Adipocyte (in vitro differentiated cells): Measurements from ENCODE around the gene DOCK1.

Source experiments
- DNase-seq: peaks from one replicate; pipeline ENCODE4 v3.0.0-alpha.2; 2015; ENCODE audit warnings: low read depth
- H3K27me3 ChIP-seq: replicated peaks from 2 replicates; pipeline ENCODE4 v1.7.0; 2013; ENCODE audit warnings: mild to moderate bottlenecking, low read length, moderate library complexity; ENCODE audit not compliant: control insufficient read depth, insufficient read depth
- H3K36me3 ChIP-seq: 2 replicates; pipeline ENCODE4 v1.7.0; 2013; ENCODE audit warnings: low read length, mild to moderate bottlenecking, moderate library complexity; ENCODE audit not compliant: control insufficient read depth, insufficient read depth, severe bottlenecking
- H3K4me1 ChIP-seq: 2 replicates; pipeline ENCODE4 v1.7.0; 2013; ENCODE audit warnings: mild to moderate bottlenecking, low read length, moderate library complexity; ENCODE audit not compliant: control insufficient read depth, insufficient read depth
- H3K4me3 ChIP-seq: 2 replicates; pipeline ENCODE4 v1.7.0; 2013; ENCODE audit warnings: mild to moderate bottlenecking, low read length, moderate library complexity
- H3K9ac ChIP-seq: 2 replicates; pipeline ENCODE4 v1.7.0; 2013; ENCODE audit warnings: mild to moderate bottlenecking, low read length, moderate library complexity
- H3K9me3 ChIP-seq: 2 replicates; pipeline ENCODE4 v1.7.0; 2013; ENCODE audit warnings: mild to moderate bottlenecking, low read length, moderate library complexity; ENCODE audit not compliant: control insufficient read depth

Gene DOCK1

DNA sequence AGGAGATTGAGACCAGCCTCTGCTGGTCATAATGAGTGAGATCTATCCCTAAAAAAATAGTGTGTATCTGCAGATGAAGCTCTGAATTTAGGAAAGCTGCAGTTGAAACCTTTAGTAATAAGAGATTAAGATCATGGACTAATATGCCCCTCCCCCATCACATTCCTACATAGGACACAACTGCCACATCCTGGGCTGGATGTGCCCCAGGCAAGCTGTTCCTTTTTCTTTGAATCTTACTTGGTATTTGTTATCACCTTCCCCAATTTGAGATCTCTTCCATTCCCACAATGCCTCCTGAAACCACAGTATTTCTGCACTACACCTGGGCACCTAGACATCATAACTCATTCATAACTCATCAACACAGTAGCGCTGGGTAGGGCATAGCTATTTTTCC, 74.1 kb downstream of the DOCK1 start:
- H3K27me3 ChIP-seq = no peaks in the 10 kb centered on the region
- no peak overlapping the region for H3K4me3 ChIP-seq
- no peaks in the 10 kb centered on the region for H3K4me1 ChIP-seq
- H3K9ac ChIP-seq = no peak overlapping the region
- no peak for DNase-seq
- no peaks in the 10 kb centered on the region for H3K9me3 ChIP-seq
- H3K36me3 ChIP-seq = peaks cover 50% of the 10 kb centered on the region

DNA sequence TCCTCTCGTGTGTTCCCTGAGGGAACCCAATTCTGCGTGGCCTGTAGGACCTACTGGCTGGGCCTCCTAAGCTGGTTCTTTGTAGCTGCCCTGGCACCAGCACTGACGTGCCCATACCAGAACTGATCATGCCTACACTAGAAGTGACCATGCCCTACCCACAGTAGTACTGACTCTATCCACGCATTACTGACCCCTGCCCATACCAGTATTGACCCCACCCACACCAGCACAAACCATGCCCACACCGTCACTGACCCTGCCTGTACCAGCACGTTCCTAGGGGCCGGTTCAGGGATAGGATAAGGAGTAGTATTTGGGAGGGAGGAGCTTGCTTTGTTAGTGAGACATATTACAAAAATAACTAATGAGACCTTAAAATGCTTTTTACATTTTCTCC, 88.0 kb downstream of the DOCK1 start:
- peaks cover 67% of the 10 kb centered on the region for H3K36me3 ChIP-seq
- no peak overlapping the region for H3K4me3 ChIP-seq
- no peaks in the 10 kb centered on the region for H3K9me3 ChIP-seq

DNA sequence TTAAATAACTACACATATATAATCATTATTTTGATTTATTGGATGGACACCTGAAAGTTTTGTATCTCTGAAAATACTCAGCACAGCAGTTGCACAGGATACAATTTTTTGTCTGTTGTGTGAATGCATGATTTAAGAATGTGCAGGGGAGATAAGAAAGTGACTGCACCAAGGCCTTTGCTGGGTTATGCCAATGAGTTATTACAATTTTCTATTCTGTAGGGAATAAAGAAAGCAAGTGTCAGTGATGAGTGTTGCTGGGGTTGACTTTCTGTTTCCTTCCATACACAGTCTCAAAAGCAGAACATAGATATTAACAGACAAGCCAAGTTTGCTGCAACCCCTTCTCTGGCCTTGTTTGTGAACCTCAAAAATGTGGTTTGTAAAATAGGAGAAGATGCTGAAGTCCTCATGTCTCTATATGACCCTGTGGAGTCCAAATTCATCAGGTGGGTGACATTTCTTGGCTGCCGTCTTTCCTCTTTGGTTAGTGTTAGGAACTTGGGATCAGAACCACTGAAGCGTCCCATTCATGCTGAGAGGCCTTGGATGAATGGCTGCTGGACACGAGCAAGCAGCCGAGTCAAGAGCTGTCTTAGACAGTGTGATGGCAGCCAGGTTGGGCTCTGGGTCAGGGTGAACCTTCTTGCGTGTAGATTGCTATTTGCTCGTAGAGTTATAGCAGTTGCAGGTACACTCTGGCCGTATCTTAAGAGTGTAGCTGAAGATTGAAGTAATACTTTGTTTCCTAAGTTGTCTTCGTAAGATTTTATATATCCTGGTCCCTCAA, 92.8 kb downstream of the DOCK1 start:
- DNase-seq = no peak

More for the DNA sequence above, 88.0 kb downstream of the DOCK1 start:
- no peak overlapping the region for H3K9ac ChIP-seq
- no peak for DNase-seq
- H3K4me1 ChIP-seq = no peaks in the 10 kb centered on the region
- H3K27me3 ChIP-seq = no peaks in the 10 kb centered on the region

DNA sequence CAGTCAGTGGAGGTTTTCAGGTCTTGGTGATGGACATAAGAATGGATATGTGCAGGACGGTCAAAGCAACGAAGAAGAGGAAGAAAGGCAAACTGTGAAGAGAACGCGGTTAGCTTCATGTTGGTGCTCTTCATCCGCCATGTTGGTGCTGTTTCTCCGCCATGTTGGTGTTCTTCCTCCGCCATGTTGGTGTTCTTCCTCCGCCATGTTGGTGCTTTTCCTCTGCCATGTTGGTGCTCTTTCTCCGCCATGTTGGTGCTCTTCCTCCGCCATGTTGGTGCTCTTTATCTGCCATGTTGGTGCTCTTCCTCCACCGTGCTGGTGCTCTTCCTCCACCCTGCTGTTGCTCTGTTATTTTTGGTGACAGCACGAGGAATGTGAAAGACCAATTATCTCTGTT, 95.4 kb downstream of the DOCK1 start:
- no peak for DNase-seq
- Histone ChIP-seq H3K27me3 (no peaks in the 10 kb centered on the region), H3K4me3 (no peak overlapping the region), H3K9ac (no peak overlapping the region), H3K36me3 (peaks cover 67% of the 10 kb centered on the region), H3K4me1 (no peaks in the 10 kb centered on the region), H3K9me3 (no peaks in the 10 kb centered on the region)

More for the DNA sequence above, 92.8 kb downstream of the DOCK1 start:
- H3K9ac ChIP-seq = no peak overlapping the region
- no peaks in the 10 kb centered on the region for H3K9me3 ChIP-seq
- H3K4me3 ChIP-seq = no peak overlapping the region
- H3K27me3 ChIP-seq = no peaks in the 10 kb centered on the region
- no peaks in the 10 kb centered on the region for H3K4me1 ChIP-seq
- peaks cover 71% of the 10 kb centered on the region for H3K36me3 ChIP-seq

DNA sequence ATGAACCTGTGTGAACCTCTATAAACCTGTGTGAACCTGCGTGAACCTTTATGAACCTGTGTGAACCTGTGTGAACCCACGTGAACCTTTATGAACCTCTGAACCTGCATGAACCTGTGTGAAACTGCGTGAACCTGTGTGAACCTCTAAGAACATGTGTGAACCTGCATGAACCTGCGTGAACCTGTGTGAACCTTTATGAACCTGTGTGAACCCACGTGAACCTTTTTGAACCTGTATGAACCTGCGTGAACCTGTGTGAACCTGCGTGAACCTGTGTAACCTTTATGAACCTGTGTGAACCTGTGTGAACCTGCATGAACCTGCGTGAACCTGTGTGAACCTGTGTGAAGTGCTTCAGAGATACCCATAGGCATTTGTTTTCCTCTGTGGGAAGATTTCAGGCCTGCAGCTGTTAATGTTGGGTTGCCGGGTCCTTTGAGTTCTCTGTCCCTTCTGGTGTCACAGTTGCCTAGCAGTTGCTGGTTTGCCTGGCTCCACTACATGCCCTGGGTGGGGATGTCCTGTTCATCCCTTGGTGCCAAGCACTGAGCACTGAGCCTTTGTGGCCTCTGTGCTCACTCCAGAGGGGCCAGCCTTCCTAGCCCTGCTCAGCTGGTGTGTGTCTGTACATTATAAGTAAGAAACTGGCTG, 97.9 kb downstream of the DOCK1 start:
- Histone ChIP-seq H3K9ac (no peak overlapping the region), H3K9me3 (no peaks in the 10 kb centered on the region), H3K27me3 (no peaks in the 10 kb centered on the region), H3K36me3 (peaks cover 67% of the 10 kb centered on the region), H3K4me1 (no peaks in the 10 kb centered on the region), H3K4me3 (no peak overlapping the region)
- no peak for DNase-seq

DNA sequence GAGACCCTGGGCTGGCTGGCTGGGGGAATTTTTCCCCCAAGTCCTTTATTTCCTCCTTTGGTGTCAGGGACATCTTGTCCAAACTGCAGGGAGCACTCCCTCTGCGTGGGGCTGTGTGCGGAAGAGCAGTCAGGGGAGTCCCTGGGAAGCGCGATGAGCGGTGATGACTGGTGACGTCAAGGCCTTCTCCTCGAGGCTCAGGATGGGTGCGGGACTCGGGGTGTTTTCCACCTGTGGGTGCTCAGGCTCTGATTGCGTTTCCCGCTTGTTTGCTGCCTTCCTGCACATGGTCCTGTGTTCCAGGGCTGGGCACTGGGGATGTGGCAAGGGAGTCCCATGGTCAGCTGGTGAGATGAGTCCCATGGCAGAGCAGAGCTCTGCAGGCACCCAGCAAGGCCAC, 101.2 kb downstream of the DOCK1 start:
- Histone ChIP-seq H3K27me3 (no peaks in the 10 kb centered on the region), H3K9ac (no peak overlapping the region), H3K36me3 (peaks cover 39% of the 10 kb centered on the region), H3K4me3 (no peak overlapping the region), H3K4me1 (no peaks in the 10 kb centered on the region), H3K9me3 (no peaks in the 10 kb centered on the region)
- DNase-seq = no peak

DNA sequence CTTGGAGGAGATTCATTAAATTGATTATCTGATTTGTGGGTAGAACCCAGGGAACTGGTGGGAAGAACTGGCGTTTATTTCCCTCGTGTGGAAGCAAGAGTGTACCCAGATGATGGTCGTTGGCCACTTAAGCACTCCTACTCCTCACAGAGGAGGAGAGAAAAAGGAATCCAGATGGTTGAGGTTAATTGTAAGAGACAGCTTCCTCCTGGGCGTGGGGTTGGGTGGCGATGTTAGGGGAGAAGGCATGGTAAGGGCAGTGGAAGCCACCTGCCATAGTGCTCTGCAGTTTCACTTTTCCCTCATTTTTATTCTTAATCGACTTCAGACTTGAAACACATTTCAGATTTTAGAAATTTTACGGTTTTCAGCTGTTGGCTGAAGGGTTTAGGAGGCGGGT, 104.1 kb downstream of the DOCK1 start:
- no peaks in the 10 kb centered on the region for H3K4me1 ChIP-seq
- DNase-seq = no peak
- H3K4me3 ChIP-seq = no peak overlapping the region
- H3K9me3 ChIP-seq = no peaks in the 10 kb centered on the region
- peaks cover 36% of the 10 kb centered on the region for H3K36me3 ChIP-seq
- H3K27me3 ChIP-seq = no peaks in the 10 kb centered on the region
- H3K9ac ChIP-seq = no peak overlapping the region

DNA sequence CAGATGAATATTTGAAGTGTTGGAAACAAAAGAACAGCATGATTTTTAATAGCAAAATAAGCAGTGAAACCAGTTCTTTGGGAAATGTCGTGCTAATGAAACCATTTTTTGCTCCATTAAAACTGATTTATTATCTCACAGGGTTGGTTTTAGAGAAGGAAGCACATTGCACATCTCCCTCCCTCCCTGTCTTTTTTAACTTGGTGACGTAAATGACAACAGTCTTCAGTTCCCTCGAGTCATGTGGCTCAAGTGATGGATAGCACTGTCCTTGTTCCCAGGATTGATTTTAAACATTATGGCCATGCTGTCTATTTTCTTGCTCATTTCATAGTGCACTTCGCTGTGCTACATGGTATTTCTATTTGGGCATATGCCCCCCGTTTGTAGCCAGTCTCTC, 105.9 kb downstream of the DOCK1 start:
- H3K4me1 ChIP-seq = no peaks in the 10 kb centered on the region
- H3K27me3 ChIP-seq = no peaks in the 10 kb centered on the region
- H3K9ac ChIP-seq = no peak overlapping the region
- no peak for DNase-seq
- H3K9me3 ChIP-seq = no peaks in the 10 kb centered on the region
- peaks cover 39% of the 10 kb centered on the region for H3K36me3 ChIP-seq
- no peak overlapping the region for H3K4me3 ChIP-seq

DNA sequence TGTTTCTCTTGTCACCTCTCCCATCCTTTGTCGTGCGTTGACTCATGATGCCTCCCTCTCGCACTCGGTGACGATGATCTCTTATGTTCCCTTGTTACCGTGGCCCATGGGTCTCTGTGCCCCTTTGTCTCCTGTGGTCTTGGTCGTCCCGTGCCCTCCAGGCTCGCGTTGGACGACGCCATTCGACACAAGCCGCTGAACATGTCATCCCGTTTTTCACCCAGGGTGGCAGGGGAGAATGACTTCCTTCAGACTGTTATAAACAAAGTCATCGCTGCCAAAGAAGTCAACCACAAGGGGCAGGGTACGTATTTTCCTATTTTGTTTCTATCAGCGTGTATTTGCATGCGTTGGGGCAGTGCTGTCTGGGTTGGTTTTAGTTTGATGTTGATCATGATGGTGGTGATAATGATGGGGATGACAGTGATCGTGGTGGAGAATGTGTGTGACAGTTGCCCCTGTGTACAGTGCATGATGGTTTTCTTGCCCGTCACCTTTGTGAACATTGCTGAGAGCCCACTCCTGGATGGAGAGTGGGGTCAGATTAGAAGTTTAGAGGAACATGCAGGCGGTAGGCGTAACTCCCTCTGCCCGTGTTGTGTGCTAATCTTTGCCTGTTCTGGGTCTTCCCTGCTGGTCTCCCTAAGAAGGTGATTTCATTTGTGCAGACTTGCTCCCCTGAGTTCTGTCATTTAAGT, 107.0 kb downstream of the DOCK1 start:
- Histone ChIP-seq H3K4me3 (no peak overlapping the region), H3K9ac (no peak overlapping the region), H3K27me3 (no peaks in the 10 kb centered on the region), H3K9me3 (no peaks in the 10 kb centered on the region), H3K4me1 (no peaks in the 10 kb centered on the region), H3K36me3 (peaks cover 40% of the 10 kb centered on the region)
- no peak for DNase-seq

DNA sequence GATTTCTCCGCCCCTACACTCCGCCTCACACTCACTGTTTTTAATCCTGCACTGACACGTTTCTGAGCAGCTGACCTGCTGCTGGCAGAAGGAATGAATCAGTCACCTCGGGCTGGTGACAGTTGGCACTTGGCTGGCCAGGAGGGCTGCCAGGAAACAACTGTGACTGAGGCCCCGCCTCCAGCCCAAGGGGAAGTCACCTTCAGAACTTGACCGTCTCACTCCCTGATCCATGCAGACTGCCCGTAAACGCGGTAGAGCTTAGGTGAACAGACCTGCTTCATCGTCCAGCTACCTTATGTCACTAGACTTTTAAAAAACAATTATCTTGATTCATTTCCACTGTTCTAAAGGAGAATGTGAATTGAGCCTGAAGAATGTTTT, 107.5 kb downstream of the DOCK1 start:
- no peak for DNase-seq
- Histone ChIP-seq H3K9me3 (no peaks in the 10 kb centered on the region), H3K36me3 (peaks cover 34% of the 10 kb centered on the region), H3K4me3 (no peak overlapping the region), H3K4me1 (no peaks in the 10 kb centered on the region), H3K9ac (no peak overlapping the region), H3K27me3 (no peaks in the 10 kb centered on the region)

DNA sequence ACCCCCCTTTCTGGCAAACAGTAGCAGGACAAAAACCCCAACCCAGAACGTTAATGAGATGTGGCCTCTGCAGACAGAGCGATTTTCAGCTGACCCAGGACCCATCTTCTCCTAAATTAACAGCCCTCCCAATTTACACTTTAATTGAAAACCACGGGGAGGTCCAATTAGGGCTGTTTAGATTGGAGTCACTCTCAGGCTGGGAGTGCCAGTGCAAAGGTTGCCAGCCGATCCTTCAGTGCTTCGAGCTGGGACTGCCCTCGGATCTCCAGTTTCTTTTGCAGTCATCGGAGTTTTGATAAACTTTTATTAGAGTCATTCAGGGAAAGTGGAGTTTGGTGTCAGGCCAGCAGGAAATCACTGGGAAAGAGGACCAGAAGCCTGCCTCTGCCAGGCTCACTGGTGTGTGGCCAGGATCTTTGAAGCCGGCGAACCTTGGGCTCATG, 108.0 kb downstream of the DOCK1 start:
- Histone ChIP-seq H3K9ac (no peak overlapping the region), H3K36me3 (peaks cover 35% of the 10 kb centered on the region), H3K27me3 (no peaks in the 10 kb centered on the region), H3K4me3 (no peak overlapping the region), H3K9me3 (no peaks in the 10 kb centered on the region), H3K4me1 (no peaks in the 10 kb centered on the region)
- no peak for DNase-seq
